GM21360 (cell line): ENCODE results near the gene WDR27.
"Not testable (repeated sequence)": the region's sequence is repeated elsewhere in the genome, so short reads cannot be mapped to it uniquely, and the experiment has no call there.

Experiments
- ATAC-seq: cut with Tn5 transposase; IDR thresholded peaks from one replicate; pipeline ENCODE4 v1.9.1; 2021; ENCODE audit warnings: mild to moderate bottlenecking, moderate library complexity; ENCODE audit not compliant: unreplicated experiment

The WDR27 gene

GRCh38 chr6:169618526-169619490 lies 83.0 kb downstream of the WDR27 start:
- ATAC-seq = no peak

GRCh38 chr6:169617562-169617961 lies 84.3 kb downstream of the WDR27 start:
- ATAC-seq = no peak

GRCh38 chr6:169608609-169609008 lies 93.2 kb downstream of the WDR27 start:
- ATAC-seq = not testable (repeated sequence)

- ATAC-seq = no peak
Observed at GRCh38 chr6:169604076-169604475, 97.8 kb downstream of the WDR27 start.

GRCh38 chr6:169601129-169601528 lies 100.7 kb downstream of the WDR27 start:
- ATAC-seq = not testable (repeated sequence)

- no peak for ATAC-seq
Observed at GRCh38 chr6:169592558-169592957, 109.3 kb downstream of the WDR27 start.

GRCh38 chr6:169591616-169592015 lies 110.2 kb downstream of the WDR27 start:
- no peak for ATAC-seq

GRCh38 chr6:169590376-169590939 lies 111.4 kb downstream of the WDR27 start:
- ATAC-seq = no peak

GRCh38 chr6:169589699-169590257 lies 112.1 kb downstream of the WDR27 start:
- ATAC-seq = peak; percentile 57

GRCh38 chr6:169589293-169589692 lies 112.5 kb downstream of the WDR27 start:
- ATAC-seq = peak; percentile 93

- no peak for ATAC-seq
Observed at GRCh38 chr6:169587975-169588374, 113.9 kb downstream of the WDR27 start.

- peak; percentile 46 for ATAC-seq
Observed at GRCh38 chr6:169583886-169584541, 117.8 kb downstream of the WDR27 start.

GRCh38 chr6:169579407-169580111 lies 122.3 kb downstream of the WDR27 start:
- ATAC-seq = no peak

GRCh38 chr6:169577974-169578373 lies 123.9 kb downstream of the WDR27 start:
- no peak for ATAC-seq

GRCh38 chr6:169577236-169577635 lies 124.6 kb downstream of the WDR27 start:
- ATAC-seq = no peak

- no peak for ATAC-seq
Observed at GRCh38 chr6:169575821-169576220, 126.0 kb downstream of the WDR27 start.

GRCh38 chr6:169575365-169575764 lies 126.5 kb downstream of the WDR27 start:
- ATAC-seq = no peak

GRCh38 chr6:169574420-169574819 lies 127.4 kb downstream of the WDR27 start:
- ATAC-seq = no peak

- no peak for ATAC-seq
Observed at GRCh38 chr6:169573883-169574282, 127.9 kb downstream of the WDR27 start.

GRCh38 chr6:169571123-169571962 lies 130.5 kb downstream of the WDR27 start:
- no peak for ATAC-seq
